ENCODE data around the gene CAMTA1. TPM values are rescaled to one million over a fixed set of nuclear protein-coding genes. Genes with fewer than 3 reads are reported as not detected.
A peak's percentile ranks its signal among the peaks of the same experiment; 100 is the strongest.

The CAMTA1 gene
- total RNA-seq, 1 donor from 2014 or later: 268 TPM

- peaks cover 27% of the 10 kb centered on the region for H3K4me1 Mint-ChIP-seq
- H2AFZ ChIP-seq (replicated peaks): no peak overlapping the region
- no peaks in the 10 kb centered on the region for H3K36me3 ChIP-seq
- H3K27me3 Mint-ChIP-seq (ENCODE audit: insufficient read depth, low read depth): peaks cover 4% of the 10 kb centered on the region
- H3K9me3 ChIP-seq (ENCODE audit: low read depth): no peaks in the 10 kb centered on the region
- no peak overlapping the region for H3K27ac ChIP-seq
- no peaks in the 10 kb centered on the region for H3F3A ChIP-seq (ENCODE audit: low read depth)
- H3K9ac ChIP-seq: no peak overlapping the region
- H3K36me3 Mint-ChIP-seq: no peaks in the 10 kb centered on the region
- H4K20me1 ChIP-seq (ENCODE audit: low read depth): no peaks in the 10 kb centered on the region
- no peak overlapping the region for H3K27ac Mint-ChIP-seq
- no peak for DNase-seq (ENCODE audit: low spot score)
- H3K9me3 Mint-ChIP-seq: no peaks in the 10 kb centered on the region
- peaks cover 10% of the 10 kb centered on the region for H3K4me1 ChIP-seq
- H3K4me3 Mint-ChIP-seq: no peak overlapping the region
- TF ChIP-seq, protein P1, sequence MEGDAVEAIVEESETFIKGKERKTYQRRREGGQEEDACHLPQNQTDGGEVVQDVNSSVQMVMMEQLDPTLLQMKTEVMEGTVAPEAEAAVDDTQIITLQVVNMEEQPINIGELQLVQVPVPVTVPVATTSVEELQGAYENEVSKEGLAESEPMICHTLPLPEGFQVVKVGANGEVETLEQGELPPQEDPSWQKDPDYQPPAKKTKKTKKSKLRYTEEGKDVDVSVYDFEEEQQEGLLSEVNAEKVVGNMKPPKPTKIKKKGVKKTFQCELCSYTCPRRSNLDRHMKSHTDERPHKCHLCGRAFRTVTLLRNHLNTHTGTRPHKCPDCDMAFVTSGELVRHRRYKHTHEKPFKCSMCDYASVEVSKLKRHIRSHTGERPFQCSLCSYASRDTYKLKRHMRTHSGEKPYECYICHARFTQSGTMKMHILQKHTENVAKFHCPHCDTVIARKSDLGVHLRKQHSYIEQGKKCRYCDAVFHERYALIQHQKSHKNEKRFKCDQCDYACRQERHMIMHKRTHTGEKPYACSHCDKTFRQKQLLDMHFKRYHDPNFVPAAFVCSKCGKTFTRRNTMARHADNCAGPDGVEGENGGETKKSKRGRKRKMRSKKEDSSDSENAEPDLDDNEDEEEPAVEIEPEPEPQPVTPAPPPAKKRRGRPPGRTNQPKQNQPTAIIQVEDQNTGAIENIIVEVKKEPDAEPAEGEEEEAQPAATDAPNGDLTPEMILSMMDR (IDR thresholded peaks at IDR 0.05): no peak
- no peak for TF ChIP-seq EZH2 (IDR thresholded peaks at IDR 0.05)
- TF ChIP-seq EZH2phosphoT487 (IDR thresholded peaks at IDR 0.05): no peak
- H3K4me2 ChIP-seq: no peak overlapping the region
- H3K79me2 ChIP-seq (ENCODE audit: low read depth): no peaks in the 10 kb centered on the region
- H3K27me3 ChIP-seq: no peaks in the 10 kb centered on the region
- no peak overlapping the region for H3K4me3 ChIP-seq
These were observed 561.6 kb downstream of the CAMTA1 start for GRCh38 chr1:7346600-7347570.

DNA sequence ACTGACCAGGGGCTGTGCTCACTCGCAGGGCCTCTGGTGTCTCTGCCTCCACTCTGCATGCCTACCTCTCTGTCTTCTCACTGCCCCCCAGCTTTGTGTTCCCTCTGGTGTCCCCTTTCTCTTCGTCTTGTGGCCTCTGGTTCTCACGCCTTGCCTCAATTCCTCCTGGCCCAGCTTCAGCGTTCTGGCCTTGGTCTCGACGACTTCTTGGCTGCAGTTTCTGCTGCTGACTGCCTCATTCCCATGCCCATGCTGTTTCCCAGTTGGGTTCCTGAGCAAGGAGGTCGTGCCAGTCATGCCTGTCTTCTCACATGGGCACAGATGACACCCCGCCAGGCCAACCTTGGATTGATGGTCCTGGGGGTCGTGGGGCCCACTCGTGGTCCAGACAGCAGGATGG lies 562.8 kb downstream of the CAMTA1 start:
- Histone ChIP-seq H2AFZ (replicated peaks) (no peak overlapping the region), H3F3A (ENCODE audit: low read depth) (no peaks in the 10 kb centered on the region), H3K79me2 (ENCODE audit: low read depth) (no peaks in the 10 kb centered on the region), H3K9ac (no peak overlapping the region), H3K4me3 (no peak overlapping the region), H3K36me3 (no peaks in the 10 kb centered on the region), H4K20me1 (ENCODE audit: low read depth) (no peaks in the 10 kb centered on the region), H3K4me2 (peak overlapping the region; percentile 16), H3K27me3 (no peaks in the 10 kb centered on the region), H3K4me1 (peaks cover 10% of the 10 kb centered on the region), H3K9me3 (ENCODE audit: low read depth) (no peaks in the 10 kb centered on the region), H3K27ac (no peak overlapping the region)
- no peaks in the 10 kb centered on the region for H3K9me3 Mint-ChIP-seq
- DNase-seq (ENCODE audit: low spot score): no peak
- peaks cover 27% of the 10 kb centered on the region for H3K4me1 Mint-ChIP-seq
- H3K27me3 Mint-ChIP-seq (ENCODE audit: insufficient read depth, low read depth): peaks cover 4% of the 10 kb centered on the region
- H3K36me3 Mint-ChIP-seq: no peaks in the 10 kb centered on the region
- TF ChIP-seq EZH2 (IDR thresholded peaks at IDR 0.05) (no peak), EZH2phosphoT487 (IDR thresholded peaks at IDR 0.05) (no peak)
- TF ChIP-seq, protein P1 (IDR thresholded peaks at IDR 0.05): no peak
- no peak overlapping the region for H3K4me3 Mint-ChIP-seq
- peak overlapping the region; percentile 58 for H3K27ac Mint-ChIP-seq

GRCh38 chr1:7348580-7348979 lies 563.3 kb downstream of the CAMTA1 start:
- Histone ChIP-seq H3K27ac (no peak overlapping the region), H3K79me2 (ENCODE audit: low read depth) (no peaks in the 10 kb centered on the region), H3K27me3 (no peaks in the 10 kb centered on the region), H3K4me2 (peak overlapping the region; percentile 16), H3K4me1 (peaks cover 10% of the 10 kb centered on the region), H3K36me3 (no peaks in the 10 kb centered on the region), H2AFZ (replicated peaks) (no peak overlapping the region), H3F3A (ENCODE audit: low read depth) (no peaks in the 10 kb centered on the region), H3K4me3 (no peak overlapping the region), H4K20me1 (ENCODE audit: low read depth) (no peaks in the 10 kb centered on the region), H3K9ac (no peak overlapping the region), H3K9me3 (ENCODE audit: low read depth) (no peaks in the 10 kb centered on the region)
- Mint-ChIP-seq H3K27ac (no peak overlapping the region), H3K4me3 (no peak overlapping the region), H3K36me3 (no peaks in the 10 kb centered on the region), H3K27me3 (ENCODE audit: insufficient read depth, low read depth) (peaks cover 4% of the 10 kb centered on the region), H3K9me3 (no peaks in the 10 kb centered on the region), H3K4me1 (peaks cover 27% of the 10 kb centered on the region)
- TF ChIP-seq, protein P1 (IDR thresholded peaks at IDR 0.05): no peak
- TF ChIP-seq EZH2 (IDR thresholded peaks at IDR 0.05): no peak
- no peak for TF ChIP-seq EZH2phosphoT487 (IDR thresholded peaks at IDR 0.05)
- peak; percentile 45 for DNase-seq (ENCODE audit: low spot score)

Measured in neural progenitor cell (in vitro differentiated cells).